ENCODE results near the gene CDT1.
"Not testable (repeated sequence)": the region's sequence is repeated elsewhere in the genome, so short reads cannot be mapped to it uniquely, and the experiment has no call there.

The CDT1 gene

DNA sequence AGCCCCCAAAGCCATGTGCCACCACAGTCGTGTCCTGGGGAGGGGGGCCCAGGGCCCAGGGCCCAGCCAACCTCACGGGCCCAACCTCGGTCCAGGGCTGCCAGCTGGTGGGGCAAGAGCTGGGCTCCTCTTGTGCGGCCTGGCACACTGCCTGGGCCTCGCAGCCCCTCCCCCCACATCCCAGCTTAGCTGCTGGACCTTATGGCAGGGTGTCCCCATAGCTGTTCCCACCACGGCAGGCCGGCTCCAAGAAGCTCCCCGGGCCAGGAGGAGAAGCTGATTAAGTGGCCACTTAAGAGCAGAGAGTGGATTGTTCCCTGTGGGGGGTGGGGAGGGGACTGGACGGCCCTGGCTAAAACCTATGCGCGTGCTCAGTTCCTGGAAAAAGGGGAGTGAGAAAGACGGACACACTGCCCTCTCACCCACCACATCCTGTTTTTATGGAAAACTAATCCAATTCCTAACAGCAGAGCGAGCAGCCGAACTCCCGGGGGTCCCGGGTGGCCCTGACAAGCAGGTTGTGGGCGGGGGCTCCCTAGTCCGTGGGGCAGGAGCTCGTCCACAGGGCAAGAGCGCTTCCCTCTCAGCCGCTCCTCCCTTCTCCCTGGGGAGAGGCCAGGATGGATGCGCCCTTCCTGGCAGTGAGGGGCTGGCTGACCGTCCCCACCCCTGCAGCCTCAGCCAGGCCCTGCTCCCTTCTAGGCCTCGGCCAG lies 35.4 kb upstream of the CDT1 start:
- no peak for DNase-seq (ENCODE audit: low read depth in 3 of 3, low spot score in 1 of 3)

GRCh38 chr16:88769617-88770460 lies 33.8 kb upstream of the CDT1 start:
- DNase-seq (ENCODE audit: low read depth in 3 of 3, low spot score in 1 of 3) = no peak

DNA sequence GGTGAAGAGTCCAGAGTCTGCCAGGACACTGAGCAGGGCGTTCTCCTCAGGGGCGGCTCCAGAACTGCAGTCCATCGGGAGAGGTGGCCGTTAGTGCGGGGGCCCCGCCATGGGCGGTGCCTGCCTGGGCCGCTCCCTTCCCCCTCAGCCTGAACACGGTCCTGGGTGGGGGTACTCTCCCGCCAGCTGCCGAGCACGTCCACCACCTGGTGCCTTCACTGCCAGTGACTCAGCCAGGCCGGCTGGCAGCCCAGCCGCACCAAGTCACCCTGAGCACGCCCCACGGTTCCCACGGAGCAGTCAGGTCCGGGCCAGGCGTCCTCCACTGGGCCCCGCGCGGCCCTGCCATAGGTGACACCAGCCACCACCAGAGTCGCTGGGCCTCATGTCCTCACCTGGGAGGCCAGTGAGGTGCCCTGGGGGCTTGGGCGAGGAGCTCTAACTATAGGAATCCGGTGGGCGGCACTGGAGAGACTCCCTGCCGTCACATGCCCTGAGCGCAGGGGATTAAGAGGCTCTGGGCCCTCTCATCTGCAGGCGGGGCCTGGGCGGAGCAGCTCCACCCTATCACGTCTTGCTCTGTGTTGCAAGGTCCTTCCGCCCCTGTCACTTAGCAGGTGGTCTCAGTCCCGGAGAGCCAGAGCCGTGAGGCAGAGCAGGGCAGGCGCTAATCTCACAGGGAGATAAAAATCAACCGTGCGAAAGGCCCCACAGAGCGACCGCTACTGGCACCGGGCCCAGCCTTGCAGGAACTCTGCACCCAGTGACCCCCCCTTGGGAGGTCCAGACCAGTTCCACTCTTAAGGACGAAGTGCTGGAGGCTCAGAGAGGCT lies 32.9 kb upstream of the CDT1 start:
- no peak for DNase-seq (ENCODE audit: low read depth in 3 of 3, low spot score in 1 of 3)

DNA sequence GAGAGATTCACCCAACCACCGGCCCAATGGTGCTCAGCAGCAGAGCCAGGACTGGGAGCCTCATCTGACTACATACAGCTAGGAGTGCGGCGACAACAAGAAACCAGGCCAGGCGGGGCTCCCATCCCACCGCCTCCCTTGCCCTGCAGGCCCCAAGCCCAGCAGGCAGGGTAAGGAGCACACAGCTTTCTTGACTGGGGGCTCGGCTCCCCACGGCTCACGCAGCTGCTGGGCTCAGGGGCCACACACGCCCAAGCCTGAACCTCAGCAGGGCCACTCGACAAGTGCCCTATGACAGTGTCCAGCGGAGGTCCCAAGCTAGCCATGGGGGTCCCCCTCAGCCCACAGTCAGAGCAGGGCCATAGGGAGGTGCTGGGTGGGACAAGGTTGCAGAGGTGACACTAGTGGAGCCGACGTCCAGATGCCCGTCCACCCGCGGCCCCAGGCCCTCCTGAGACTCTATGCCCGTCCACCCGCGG lies 32.3 kb upstream of the CDT1 start:
- DNase-seq (ENCODE audit: low read depth in 3 of 3, low spot score in 1 of 3) = no peak

DNA sequence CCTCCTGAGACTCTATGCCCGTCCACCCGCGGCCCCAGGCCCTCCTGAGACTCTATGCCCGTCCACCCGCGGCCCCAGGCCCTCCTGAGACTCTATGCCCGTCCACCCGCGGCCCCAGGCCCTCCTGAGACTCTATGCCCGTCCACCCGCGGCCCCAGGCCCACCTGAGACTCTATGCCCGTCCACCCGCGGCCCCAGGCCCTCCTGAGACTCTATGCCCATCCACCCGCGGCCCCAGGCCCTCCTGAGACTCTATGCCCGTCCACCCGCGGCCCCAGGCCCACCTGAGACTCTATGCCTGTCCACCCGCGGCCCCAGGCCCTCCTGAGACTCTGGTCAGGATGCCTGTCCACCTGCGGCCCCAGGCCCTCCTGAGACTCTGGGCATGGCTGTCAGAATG lies 31.8 kb upstream of the CDT1 start:
- DNase-seq (ENCODE audit: low read depth in 3 of 3, low spot score in 1 of 3) = not testable (repeated sequence)

- no peak for DNase-seq (ENCODE audit: low read depth in 3 of 3, low spot score in 1 of 3)
These were observed 30.4 kb upstream of the CDT1 start for GRCh38 chr16:88772871-88773811.

GRCh38 chr16:88773812-88774291 lies 29.7 kb upstream of the CDT1 start:
- DNase-seq (ENCODE audit: low read depth in 3 of 3, low spot score in 1 of 3) = no peak

GRCh38 chr16:88774544-88775393 lies 28.8 kb upstream of the CDT1 start:
- no peak for DNase-seq (ENCODE audit: low read depth in 3 of 3, low spot score in 1 of 3)

DNA sequence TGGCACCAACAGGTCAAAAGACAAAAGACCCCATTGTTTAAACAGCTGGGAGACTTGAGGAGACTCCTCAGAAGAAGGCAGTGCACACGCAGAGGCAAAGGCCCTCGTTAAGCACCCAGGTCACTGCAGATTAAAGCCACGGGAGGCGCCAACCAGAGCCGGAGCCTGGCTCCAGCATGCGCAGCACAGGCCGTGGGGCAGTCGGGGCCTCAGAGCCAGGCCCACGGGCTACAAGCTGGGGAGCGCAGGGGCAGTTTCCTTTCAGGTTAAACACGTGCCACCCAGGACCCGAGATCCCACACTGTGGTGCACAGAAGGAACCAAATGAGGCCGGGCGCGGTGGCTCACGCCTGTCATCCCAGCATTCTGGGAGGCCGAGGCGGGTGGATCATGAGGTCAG lies 27.8 kb upstream of the CDT1 start:
- no peak for DNase-seq (ENCODE audit: low read depth in 3 of 3, low spot score in 1 of 3)

GRCh38 chr16:88777471-88778270 lies 25.9 kb upstream of the CDT1 start:
- no peak for DNase-seq (ENCODE audit: low read depth in 3 of 3, low spot score in 1 of 3)

DNA sequence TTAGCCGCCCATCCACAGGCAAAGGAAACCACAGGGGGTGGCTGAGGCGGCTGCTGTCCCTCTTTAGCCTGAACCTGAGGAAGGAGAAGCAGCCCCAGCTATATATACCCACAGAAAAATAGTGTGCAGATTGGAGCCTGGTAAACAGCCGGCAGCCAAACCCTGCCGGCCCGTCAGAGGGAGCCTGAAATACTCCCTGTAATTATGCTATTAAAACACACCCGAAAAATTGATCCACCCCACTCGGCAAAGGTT lies 25.4 kb upstream of the CDT1 start:
- DNase-seq (ENCODE audit: low read depth in 3 of 3, low spot score in 1 of 3) = no peak

- DNase-seq (ENCODE audit: low read depth in 3 of 3, low spot score in 1 of 3) = no peak
These were observed 25.0 kb upstream of the CDT1 start for GRCh38 chr16:88778541-88779065.

GRCh38 chr16:88779406-88780141 lies 24.0 kb upstream of the CDT1 start:
- DNase-seq (ENCODE audit: low read depth in 3 of 3, low spot score in 1 of 3) = no peak

GRCh38 chr16:88780142-88781062 lies 23.2 kb upstream of the CDT1 start:
- no peak for DNase-seq (ENCODE audit: low read depth in 3 of 3, low spot score in 1 of 3)

GRCh38 chr16:88781140-88782077 lies 22.2 kb upstream of the CDT1 start:
- peak in 1 of 3 donors; percentile 59 for DNase-seq (ENCODE audit: low read depth in 3 of 3, low spot score in 1 of 3)
